ENCODE results near the gene USF1.
"Not testable (repeated sequence)": the region's sequence is repeated elsewhere in the genome, so short reads cannot be mapped to it uniquely, and the experiment has no call there.

Gene USF1

DNA sequence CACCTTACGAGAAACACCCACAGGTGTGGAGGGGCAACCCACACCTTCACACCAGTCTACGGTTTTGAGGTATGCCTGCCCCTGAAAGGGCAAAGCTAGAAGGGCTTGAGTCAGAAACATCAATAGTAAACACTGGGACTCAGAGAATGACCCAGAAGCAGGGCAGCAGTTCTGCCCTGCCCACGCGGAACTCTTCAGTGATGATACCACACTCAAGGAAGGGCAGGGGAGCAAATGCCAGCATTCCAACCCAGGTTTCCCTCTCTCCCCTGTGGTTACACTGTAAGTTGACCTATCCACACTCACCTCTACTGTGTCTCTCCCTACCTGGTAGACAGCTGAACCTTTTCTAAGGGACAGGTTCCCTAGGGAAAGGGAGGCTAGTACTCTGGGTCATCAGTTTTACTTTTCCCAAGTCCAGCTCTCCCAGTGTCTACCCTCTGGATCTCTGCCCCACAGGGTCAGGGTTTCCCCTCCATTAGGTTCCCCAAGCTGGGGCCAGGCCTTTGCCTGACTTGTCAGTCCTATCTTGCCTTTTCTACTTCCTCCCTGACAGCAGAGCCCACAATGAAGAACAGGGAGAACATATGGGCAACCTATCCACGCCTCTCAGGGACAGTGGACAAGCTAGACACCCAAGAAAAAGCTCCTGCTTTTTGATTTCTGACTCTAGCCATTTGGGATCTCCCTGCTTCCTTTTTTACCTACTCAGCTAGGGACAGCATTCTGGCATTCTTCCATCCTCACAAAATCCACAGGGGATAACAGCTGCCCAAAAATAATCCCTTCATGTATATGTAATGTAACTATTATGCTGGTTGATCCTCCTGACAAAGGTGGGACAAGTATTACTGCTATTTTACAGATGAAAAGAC lies 27.8 kb downstream of the USF1 start:
- DNase-seq, result no peak

DNA sequence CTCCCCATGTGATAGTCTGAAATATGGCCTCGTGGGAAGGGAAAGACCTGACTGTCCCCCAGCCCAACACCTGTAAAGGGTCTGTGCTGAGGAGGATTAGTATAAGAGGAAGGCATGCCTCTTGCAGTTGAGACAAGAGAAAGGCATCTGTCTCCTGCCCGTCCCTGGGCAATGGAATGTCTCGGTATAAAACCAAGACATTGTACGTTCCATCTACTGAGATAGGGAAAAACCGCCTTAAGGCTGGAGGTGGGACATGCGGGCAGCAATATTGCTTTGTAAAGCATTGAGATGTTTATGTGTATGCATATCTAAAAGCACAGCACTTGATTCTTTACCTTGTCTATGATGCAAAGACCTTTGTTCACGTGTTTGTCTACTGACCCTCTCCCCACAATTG lies 28.6 kb downstream of the USF1 start:
- not testable (repeated sequence) for DNase-seq

DNA sequence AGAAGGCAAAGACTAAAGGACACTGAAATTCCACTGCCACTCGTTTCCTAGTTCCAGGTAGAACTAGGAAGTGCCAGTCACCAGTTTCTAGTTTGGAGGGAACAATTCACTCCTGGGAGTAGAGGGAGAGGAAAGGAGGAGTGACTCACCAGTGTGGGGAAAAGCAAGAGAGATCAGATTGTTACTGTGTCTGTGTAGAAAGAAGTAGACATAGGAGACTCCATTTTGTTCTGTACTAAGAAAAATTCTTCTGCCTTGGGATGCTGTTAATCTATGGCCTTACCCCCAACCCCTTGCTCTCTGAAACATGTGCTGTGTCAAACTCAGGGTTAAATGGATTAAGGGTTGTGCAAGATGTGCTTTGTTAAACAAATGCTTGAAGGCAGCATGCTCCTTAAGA lies 29.1 kb downstream of the USF1 start:
- DNase-seq, result not testable (repeated sequence)

DNA sequence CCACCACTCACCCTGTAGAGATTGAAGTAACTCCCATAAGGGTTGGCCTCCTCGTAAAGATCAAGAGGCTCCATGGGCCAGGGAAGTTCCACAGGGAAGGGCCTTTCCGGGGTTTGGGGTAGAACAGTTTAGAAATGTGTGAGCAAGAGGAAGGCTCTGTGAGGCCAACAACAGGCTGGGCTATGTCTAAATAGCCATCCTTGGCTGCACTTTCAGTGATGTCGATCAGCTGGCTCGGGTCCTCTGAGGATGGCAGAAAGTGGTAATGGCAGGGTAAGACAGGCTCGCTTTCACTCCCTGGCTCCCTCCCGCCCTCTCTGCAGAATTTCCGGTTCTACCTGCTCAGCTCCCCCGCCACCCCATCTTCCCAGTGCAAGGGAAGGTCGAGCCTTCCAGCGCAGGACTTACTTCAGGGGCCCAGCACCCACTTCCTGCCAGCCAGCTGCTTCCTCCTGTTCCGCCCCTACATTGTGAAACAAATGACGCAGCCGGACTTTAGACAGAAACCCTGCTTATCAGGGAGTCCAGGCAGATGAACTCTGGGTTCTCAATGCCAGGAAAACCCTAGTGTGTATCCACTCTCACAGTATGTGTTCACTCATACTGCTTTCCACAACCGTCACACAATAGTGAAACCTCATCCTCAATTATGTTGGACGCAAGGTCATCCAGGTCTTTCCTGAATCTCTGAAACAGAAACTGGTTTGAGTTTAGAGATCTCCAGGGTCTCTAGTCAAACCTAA lies 32.1 kb downstream of the USF1 start:
- DNase-seq, result peak; percentile 51 to 53

DNA sequence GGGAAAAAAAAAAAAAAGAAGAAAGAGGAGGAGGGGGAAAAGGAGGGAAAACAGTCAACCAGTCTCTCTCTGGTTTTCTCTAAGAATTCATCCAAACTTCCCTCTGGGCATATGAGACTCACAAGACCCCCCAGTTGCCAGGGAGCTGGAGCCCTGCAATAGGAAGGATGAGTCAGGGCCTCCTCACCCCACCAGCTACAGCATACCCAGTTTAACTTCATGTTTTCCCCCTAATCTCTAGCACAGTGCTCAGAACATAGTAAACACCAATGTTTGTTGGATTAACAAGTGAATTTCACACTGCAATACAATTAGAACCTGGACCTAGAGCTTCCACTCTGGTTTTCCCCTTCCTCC lies 32.7 kb downstream of the USF1 start:
- DNase-seq, result no peak

DNA sequence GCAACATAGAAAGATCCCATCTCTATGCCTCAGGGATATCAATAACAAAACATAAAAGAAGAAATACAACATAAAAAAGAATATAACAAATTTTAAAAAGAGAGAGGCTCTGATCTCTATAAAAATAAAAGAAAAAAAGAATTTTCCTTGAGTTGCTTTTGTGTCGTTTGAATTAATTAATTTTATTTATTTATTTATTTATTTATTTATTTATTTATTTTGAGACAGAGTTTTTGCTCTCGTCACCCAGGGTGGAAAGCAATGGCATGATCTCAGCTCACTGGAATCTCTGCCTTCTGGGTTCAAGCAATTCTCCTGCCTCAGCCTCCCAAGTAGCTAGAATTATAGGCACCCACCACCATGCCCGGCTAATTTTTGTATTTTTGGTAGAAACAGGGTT lies 33.4 kb downstream of the USF1 start:
- no peak for DNase-seq

DNA sequence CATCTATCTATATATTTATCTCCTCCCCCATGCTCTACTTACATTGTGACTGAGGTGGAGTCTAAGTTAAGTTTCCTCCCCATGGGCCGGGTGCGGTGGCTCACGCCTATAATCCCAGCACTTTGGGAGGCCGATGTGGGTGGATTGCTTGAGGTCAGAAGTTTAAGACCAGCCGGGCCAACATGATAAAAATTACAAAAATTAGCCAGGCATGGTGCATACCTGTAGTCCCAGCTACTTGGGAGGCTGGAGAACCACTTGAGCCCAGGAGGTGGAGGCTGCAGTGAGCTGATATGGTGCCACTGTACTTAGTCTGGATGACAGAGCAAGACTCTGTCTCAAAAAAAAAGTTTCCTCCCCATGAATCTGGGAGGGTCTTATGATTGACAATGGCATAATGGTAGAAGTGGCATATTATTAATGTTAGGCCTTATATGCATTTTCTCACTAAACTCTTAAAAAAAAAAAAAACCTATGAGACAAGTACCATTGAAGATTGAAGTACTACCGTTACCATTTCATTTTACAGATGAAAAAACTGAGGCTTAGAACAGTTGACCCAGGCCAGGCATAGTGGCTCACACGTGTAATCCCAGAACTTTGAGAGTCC lies 36.1 kb downstream of the USF1 start:
- DNase-seq, result no peak

DNA sequence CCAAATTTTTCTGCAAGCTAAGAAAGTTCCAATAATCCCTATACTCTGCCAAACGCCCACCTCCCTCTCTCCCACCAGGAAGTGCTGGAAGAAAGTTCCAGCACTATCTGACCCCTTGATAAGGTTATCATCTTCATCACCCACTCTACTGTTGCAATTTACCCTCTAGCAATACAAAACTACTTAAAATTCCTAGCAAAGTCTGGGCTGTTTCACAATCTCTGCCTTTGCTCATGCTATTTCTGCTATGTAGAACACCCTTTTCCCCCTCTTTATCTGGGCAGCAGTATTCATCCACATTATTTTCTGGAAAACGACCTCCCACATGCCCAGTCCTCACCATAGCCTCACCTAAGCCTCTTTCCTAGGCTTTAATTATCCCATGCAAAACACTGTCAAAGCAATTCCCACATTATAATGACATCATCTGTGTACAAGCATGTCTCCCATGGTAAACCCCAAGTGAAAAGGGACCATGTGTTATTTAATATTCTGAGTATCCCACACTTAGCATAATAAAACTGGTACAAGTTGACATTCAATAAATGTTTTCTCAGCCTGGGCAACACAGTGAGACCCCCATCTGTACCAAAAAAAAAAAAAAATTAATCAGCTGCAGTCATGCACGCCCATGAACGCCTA lies 36.8 kb downstream of the USF1 start:
- DNase-seq, result no peak

DNA sequence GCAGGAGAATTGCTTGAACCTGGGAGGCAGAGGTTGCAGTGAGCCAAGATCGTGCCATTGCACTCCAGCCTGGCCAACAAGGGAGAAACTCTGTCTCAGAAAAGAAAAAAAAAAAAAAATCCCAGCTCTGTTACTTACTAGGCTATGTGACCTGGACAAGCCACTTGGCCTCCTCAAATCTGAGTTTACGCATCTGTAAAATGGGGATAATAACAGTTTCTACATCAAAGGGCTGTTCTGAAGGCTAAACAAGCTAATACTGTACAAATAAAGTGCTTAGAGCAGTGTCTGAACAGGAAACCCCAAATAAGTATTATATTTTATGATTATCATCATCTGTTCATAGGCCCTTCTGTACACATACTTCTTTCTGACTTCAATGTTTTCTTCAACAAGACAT lies 38.4 kb downstream of the USF1 start:
- DNase-seq, result no peak

DNA sequence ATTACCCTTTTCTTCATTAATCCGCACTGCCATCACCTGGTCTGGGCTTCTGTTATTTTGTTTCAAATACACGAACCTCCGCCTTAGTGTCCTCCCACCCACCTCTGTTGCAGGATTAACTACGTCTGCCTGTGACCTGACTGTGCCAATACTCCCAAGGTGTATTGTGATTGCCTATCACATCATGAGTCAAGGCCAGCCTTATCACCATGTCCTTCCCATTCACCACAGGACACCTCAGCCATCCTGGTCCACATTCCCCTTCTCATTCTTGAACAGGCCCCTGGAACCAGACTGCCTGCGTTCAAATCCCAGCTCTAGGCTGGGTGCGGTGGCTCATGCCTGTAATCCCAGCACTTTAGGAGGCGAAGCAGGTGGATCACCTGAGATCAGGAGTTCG lies 39.2 kb downstream of the USF1 start:
- no peak for DNase-seq

DNA sequence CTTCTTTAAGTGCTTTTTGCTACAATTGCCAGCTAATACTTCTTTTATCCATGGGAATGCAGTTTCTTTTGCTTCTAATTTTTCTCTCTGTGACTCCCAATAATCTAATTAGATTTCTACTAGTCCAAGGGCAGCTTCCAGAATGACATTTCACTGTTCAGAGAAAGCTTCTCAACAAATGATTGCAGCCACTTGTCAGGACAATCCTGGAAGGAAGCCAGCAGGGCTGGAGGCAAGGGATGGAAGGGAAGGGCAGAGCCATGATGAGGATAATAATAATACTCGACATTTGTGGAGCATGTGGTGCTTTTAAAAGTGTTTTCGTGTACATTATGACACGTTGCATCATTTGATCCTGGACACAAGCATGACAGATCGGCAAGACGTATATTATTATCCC lies 44.3 kb downstream of the USF1 start:
- no peak for DNase-seq

DNA sequence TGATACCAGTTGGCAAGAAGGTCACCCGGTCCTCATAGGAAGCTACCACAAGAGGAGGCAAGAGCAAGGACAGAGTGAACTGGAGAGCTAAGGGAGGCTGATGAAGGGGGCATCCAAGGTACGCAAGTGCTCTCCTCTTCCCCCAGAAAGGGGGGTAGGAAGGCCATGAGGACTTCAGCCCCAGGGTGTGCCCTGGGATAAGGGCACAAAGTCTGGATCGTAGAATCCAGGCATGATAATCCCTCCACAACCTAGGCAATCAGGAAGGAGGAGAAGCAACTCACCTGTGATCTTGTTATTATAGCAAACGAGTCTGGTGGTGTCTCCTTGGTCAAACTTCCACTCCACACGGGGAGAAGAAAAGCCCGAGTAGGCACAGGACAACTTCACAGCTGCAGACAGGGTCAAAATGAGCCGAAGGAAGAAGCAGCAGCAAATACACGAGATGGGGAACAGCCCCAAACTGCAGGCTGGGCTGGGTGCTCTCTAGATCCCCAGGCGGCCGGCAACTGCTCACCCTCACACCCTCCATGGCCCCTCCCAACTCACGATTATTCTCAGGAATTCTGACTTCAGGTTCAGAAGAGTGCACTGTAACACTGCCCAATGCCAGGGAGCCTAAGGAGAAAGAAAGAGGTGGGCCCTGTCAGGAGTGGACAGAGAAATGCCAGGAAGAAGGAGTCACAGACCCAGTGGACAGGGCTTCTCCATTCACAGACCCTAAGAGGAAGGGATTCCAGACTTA lies 44.9 kb downstream of the USF1 start:
- no peak for DNase-seq

DNA sequence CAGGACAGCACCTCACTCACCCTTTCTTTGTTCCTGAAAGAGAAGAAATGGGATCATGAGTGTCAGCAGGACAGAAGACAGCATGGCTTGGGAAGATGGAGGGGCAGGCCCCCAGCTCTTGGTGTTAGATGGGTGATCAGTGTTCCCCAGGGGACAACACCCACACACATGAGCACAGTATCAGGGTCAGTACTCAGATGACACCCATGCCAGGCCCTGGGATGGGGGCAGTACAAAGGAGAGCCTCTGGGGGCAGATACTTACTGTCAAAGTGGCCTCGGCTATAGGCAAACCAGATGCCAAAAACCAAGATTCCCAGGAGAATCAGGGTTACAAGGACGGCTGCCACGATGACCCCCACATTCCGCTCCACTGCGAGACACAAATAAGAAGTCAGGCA lies 46.4 kb downstream of the USF1 start:
- DNase-seq, result no peak

DNA sequence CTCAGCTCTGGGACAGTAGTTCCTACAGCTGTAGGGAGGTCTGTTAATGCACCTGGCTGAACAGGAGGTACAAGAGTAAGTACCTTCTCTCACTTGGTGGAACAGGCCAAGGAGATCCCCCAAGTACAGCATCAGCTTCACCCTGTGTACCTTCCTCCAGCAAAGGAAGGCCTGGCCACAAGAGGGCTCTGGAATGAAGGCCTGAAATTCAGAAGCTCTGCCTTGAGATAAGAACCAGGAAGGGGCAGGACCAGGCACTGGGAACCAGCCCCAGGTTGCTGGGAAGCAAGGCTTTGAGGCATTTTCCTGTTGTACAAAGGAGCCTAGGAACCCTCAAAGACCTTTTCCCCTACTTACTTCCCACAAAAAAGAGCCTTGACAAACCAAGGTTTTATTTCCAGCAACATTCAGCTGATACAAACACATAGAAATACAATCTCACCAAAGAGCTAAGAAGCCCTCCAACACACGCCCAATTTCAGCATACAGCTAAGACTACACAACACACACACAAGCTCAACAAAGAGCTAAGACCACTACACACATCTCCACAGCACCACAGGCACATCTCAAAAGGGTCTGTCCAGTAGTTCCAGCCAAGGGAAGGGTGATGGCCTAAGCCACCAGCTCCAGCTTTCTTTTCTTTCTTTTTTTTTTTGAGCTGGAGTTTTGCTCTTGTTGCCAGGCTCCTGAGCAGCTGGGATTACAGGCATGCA lies 48.3 kb downstream of the USF1 start:
- no peak for DNase-seq

DNA sequence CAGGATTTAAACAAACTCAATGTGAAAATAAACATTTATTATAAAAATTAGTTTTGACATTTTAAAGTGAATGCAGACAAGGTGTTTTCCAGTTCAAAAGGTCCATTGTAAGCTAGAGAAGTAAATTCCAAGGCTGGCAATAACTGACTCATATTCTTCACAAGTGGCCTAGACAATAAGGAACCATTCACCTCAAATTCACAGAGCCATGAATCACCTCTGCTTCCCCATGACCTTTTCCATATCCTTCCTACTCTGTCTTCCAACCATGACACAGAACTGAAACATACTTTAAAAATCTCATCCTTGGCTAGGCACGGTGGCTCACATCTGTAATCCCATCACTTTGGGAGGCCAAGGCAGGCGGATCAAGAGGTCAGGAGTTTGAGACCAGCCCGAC lies 49.6 kb downstream of the USF1 start:
- DNase-seq, result no peak

DNA sequence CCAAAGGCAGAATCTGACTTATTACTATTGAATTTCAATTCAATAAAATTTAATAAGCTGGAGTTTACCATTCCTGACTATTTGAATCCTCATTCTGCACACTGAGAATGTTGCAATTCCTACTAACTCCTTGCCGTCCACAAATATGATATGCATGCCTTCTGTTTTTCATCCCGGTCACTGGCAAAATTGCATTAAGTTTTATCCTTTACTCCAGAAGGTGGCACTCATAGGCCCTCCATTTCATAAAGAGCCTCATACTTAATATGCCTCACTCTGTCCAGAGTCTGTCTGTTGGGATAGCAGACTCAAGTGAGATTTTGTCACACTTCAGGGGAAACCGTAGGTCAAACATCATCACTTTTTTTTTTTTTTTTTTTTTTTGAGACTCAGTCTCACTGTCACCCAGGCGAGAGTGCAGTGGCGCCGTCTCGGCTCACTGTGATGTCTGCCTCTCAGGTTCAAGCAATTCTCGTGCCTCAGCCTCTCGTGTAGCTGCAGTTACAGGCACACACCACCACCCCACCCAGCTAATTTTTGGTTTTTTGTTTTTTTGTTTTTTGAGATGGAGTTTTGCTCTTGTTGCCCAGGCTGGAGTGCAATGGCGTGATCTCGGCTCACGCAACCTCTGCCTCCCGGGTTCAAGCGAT lies 52.1 kb downstream of the USF1 start:
- DNase-seq, result no peak

DNA sequence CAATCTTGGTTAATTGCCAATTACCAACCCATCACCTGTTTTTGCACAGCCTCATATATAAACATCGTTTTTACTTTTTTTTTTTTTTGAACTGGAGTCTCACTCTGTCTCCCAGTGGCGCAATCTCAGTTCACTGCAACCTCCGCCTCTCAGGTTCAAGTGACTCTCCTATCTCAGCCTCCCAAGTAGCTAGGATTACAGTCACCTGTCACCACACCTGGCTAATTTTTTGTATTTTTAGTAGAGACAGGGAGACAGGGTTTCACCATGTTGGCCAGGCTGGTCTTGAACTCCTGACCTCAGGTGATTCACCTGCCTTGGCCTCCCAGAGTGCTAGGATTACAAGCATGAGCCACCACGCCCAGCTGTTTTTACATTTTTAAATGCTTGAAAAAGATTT lies 53.7 kb downstream of the USF1 start:
- DNase-seq, result not testable (repeated sequence)
